Measurements from ENCODE around the gene CETN3. TPM values are rescaled to one million over a fixed set of nuclear protein-coding genes. Genes with fewer than 3 reads are reported as not detected.
"Not testable (repeated sequence)": the region's sequence is repeated elsewhere in the genome, so short reads cannot be mapped to it uniquely, and the experiment has no call there.

The CETN3 gene
- total RNA-seq, 1 donor from 2014 or later = 15.3 TPM

GRCh38 chr5:90383903-90384302, 25.7 kb downstream of the CETN3 start:
- no peak for DNase-seq (ENCODE audit: low spot score)

- no peak for DNase-seq (ENCODE audit: low spot score)
These were observed 28.2 kb downstream of the CETN3 start for GRCh38 chr5:90381213-90381929.

GRCh38 chr5:90379652-90380051, 29.9 kb downstream of the CETN3 start:
- no peak for DNase-seq (ENCODE audit: low spot score)

- no peak for DNase-seq (ENCODE audit: low spot score)
These were observed 30.8 kb downstream of the CETN3 start for GRCh38 chr5:90378752-90379151.

- not testable (repeated sequence) for DNase-seq (ENCODE audit: low spot score)
These were observed 38.3 kb downstream of the CETN3 start for GRCh38 chr5:90371269-90371668.

- no peak for DNase-seq (ENCODE audit: low spot score)
These were observed 40.9 kb downstream of the CETN3 start for GRCh38 chr5:90368454-90369246.

- DNase-seq (ENCODE audit: low spot score) = no peak
These were observed 41.7 kb downstream of the CETN3 start for GRCh38 chr5:90367879-90368278.

GRCh38 chr5:90366948-90367347, 42.6 kb downstream of the CETN3 start:
- no peak for DNase-seq (ENCODE audit: low spot score)

GRCh38 chr5:90365328-90365727, 44.2 kb downstream of the CETN3 start:
- no peak for DNase-seq (ENCODE audit: low spot score)

GRCh38 chr5:90359073-90359920, 50.3 kb downstream of the CETN3 start:
- no peak for DNase-seq (ENCODE audit: low spot score)

GRCh38 chr5:90356622-90357021, 52.9 kb downstream of the CETN3 start:
- DNase-seq (ENCODE audit: low spot score) = no peak

GRCh38 chr5:90356176-90356575, 53.4 kb downstream of the CETN3 start:
- DNase-seq (ENCODE audit: low spot score) = no peak

GRCh38 chr5:90355635-90356034, 53.9 kb downstream of the CETN3 start:
- DNase-seq (ENCODE audit: low spot score) = no peak

- peak; percentile 14 for DNase-seq (ENCODE audit: low spot score)
These were observed 56.3 kb downstream of the CETN3 start for GRCh38 chr5:90353254-90353653.

GRCh38 chr5:90351101-90351500, 58.5 kb downstream of the CETN3 start:
- DNase-seq (ENCODE audit: low spot score) = no peak

GRCh38 chr5:90347462-90347861, 62.1 kb downstream of the CETN3 start:
- DNase-seq (ENCODE audit: low spot score) = no peak

- no peak for DNase-seq (ENCODE audit: low spot score)
These were observed 63.9 kb downstream of the CETN3 start for GRCh38 chr5:90345684-90346083.

GRCh38 chr5:90344689-90345088, 64.9 kb downstream of the CETN3 start:
- no peak for DNase-seq (ENCODE audit: low spot score)

GRCh38 chr5:90343731-90344130, 65.8 kb downstream of the CETN3 start:
- DNase-seq (ENCODE audit: low spot score) = not testable (repeated sequence)

GRCh38 chr5:90342576-90342975, 67.0 kb downstream of the CETN3 start:
- no peak for DNase-seq (ENCODE audit: low spot score)
